Activated CD4-positive, alpha-beta T cell treated with anti-CD3 and anti-CD28 coated beads, Interleukin-2, amount 10 ng/mL, durations not matched to agents 24 days and 14 days (primary cell): ENCODE measurements around the gene KIF22. TPM values are rescaled to one million over a fixed set of nuclear protein-coding genes. Genes with fewer than 3 reads are reported as not detected.
"Not testable (repeated sequence)": the region's sequence is repeated elsewhere in the genome, so short reads cannot be mapped to it uniquely, and the experiment has no call there.

Experiments
- DNase-seq: peaks from one replicate; pipeline ENCODE4 v3.0.0; 2022
- H3K27ac Mint-ChIP-seq: one replicate; pipeline ENCODE4 v1.8.0; 2022; ENCODE audit warnings: mild to moderate bottlenecking, mixed read lengths
- H3K27me3 Mint-ChIP-seq: one replicate; pipeline ENCODE4 v1.8.0; 2022; ENCODE audit warnings: mixed read lengths
- H3K36me3 Mint-ChIP-seq: one replicate; pipeline ENCODE4 v1.8.0; 2022; ENCODE audit warnings: low read depth, mild to moderate bottlenecking, mixed read lengths
- H3K4me1 Mint-ChIP-seq: one replicate; pipeline ENCODE4 v1.8.0; 2021; ENCODE audit warnings: mixed read lengths
- H3K4me3 Mint-ChIP-seq: one replicate; pipeline ENCODE4 v1.8.0; 2022; ENCODE audit warnings: mild to moderate bottlenecking, moderate library complexity, mixed read lengths
- H3K9me3 Mint-ChIP-seq: one replicate; pipeline ENCODE4 v1.8.0; 2021; ENCODE audit warnings: mixed read lengths
- intact Hi-C: fragments of 100-400 bp; cut with micrococcal nuclease; formaldehyde crosslinking; loops from one replicate; pipeline ENCODE4 v1.15.1; 2023
- total RNA-seq: library from RNA; stranded (reverse); gene quantifications from 2 replicates; pipeline ENCODE4 v1.2.3, GENCODE V29; 2022

Gene KIF22
- total RNA-seq, 1 donor from 2014 or later, result 132 TPM

- intact Hi-C loops, result loop anchor here (1.0 to 10.0 kb wide), 7 partner anchors 9 to 238 kb away; partner anchors contain the start of genes CDIPT, KIF22 and TAOK2
- Mint-ChIP-seq H3K4me1 (peaks cover 60% of the 10 kb centered on the region), H3K27me3 (peaks cover 6% of the 10 kb centered on the region), H3K27ac (peak overlapping the region; percentile 94), H3K9me3 (no peaks in the 10 kb centered on the region), H3K4me3 (peak overlapping the region; percentile 91), H3K36me3 (peaks cover 30% of the 10 kb centered on the region)
- peak; percentile 89 for DNase-seq
These were observed 26.3 kb downstream of the KIF22 start for GRCh38 chr16:29816694-29817441.

GRCh38 chr16:29818082-29818481 is 27.5 kb downstream of the KIF22 start:
- DNase-seq, result no peak
- Mint-ChIP-seq H3K9me3 (no peaks in the 10 kb centered on the region), H3K4me3 (peak overlapping the region; percentile 99), H3K36me3 (peaks cover 33% of the 10 kb centered on the region), H3K27me3 (peaks cover 4% of the 10 kb centered on the region), H3K27ac (peak overlapping the region; percentile 94), H3K4me1 (peaks cover 63% of the 10 kb centered on the region)
- intact Hi-C loops, result loop anchor here (10.0 kb wide), 1 partner anchor 237 kb away; a partner anchor contains a TSS

DNA sequence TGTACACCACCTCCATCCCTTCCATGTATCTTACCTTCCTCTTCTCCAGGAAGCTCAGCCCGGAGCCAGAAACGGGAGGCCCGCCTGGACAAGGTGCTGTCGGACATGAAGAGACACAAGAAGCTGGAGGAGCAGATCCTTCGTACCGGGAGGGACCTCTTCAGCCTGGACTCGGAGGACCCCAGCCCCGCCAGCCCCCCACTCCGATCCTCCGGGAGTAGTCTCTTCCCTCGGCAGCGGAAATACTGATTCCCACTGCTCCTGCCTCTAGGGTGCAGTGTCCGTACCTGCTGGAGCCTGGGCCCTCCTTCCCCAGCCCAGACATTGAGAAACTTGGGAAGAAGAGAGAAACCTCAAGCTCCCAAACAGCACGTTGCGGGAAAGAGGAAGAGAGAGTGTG is 29.0 kb downstream of the KIF22 start:
- no peak for DNase-seq
- Mint-ChIP-seq H3K27me3 (peaks cover 2% of the 10 kb centered on the region), H3K36me3 (peaks cover 33% of the 10 kb centered on the region), H3K9me3 (no peaks in the 10 kb centered on the region), H3K4me1 (peaks cover 57% of the 10 kb centered on the region), H3K4me3 (peak overlapping the region; percentile 99), H3K27ac (peak overlapping the region; percentile 91)
- intact Hi-C loops, result loop anchor here (10.0 kb wide), 1 partner anchor 235 kb away; a partner anchor contains a TSS

- Mint-ChIP-seq H3K4me3 (peak within 1 kb of the TSS; percentile 99), H3K27ac (peak within 1 kb of the TSS; percentile 91), H3K27me3 (peaks cover 2% of the 10 kb centered on the region), H3K4me1 (peaks cover 58% of the 10 kb centered on the region), H3K36me3 (peaks cover 37% of the 10 kb centered on the region), H3K9me3 (no peaks in the 10 kb centered on the region)
- intact Hi-C loops, result loop anchor here (1.0 kb wide), 2 partner anchors 9 to 30 kb away; partner anchors contain the start of gene KIF22
- peak; percentile 91 for DNase-seq
These were observed 29.7 kb downstream of the KIF22 start, which contains the start of gene MVP for GRCh38 chr16:29820271-29820701. TSS of gene MVP (plus strand) at chr16:29820462. CDS start at chr16:29830550, 10,088 bp downstream.

GRCh38 chr16:29820730-29821642 is 30.4 kb downstream of the KIF22 start:
- intact Hi-C loops, result loop anchor here (1.0 kb wide), 2 partner anchors 10 to 31 kb away; partner anchors contain the start of gene KIF22
- Mint-ChIP-seq H3K4me3 (peak overlapping the region; percentile 99), H3K27ac (peak overlapping the region; percentile 91), H3K27me3 (peaks cover under 1% of the 10 kb centered on the region), H3K4me1 (peaks cover 58% of the 10 kb centered on the region), H3K36me3 (peaks cover 39% of the 10 kb centered on the region), H3K9me3 (no peaks in the 10 kb centered on the region)
- peak; percentile 85 for DNase-seq

GRCh38 chr16:29821643-29822115 is 31.1 kb downstream of the KIF22 start:
- H3K27me3 Mint-ChIP-seq, result no peaks in the 10 kb centered on the region
- H3K4me1 Mint-ChIP-seq, result peaks cover 62% of the 10 kb centered on the region
- peak overlapping the region; percentile 99 for H3K4me3 Mint-ChIP-seq
- H3K36me3 Mint-ChIP-seq, result peaks cover 39% of the 10 kb centered on the region
- no peaks in the 10 kb centered on the region for H3K9me3 Mint-ChIP-seq
- no peak for DNase-seq
- intact Hi-C loops, result no loop called here
- peak overlapping the region; percentile 91 for H3K27ac Mint-ChIP-seq

GRCh38 chr16:29824589-29825144 is 34.1 kb downstream of the KIF22 start:
- H3K4me3 Mint-ChIP-seq, result peak overlapping the region; percentile 69
- H3K27me3 Mint-ChIP-seq, result no peaks in the 10 kb centered on the region
- no peaks in the 10 kb centered on the region for H3K9me3 Mint-ChIP-seq
- peaks cover 28% of the 10 kb centered on the region for H3K36me3 Mint-ChIP-seq
- H3K27ac Mint-ChIP-seq, result peak overlapping the region; percentile 85
- no peak for DNase-seq
- H3K4me1 Mint-ChIP-seq, result peaks cover 55% of the 10 kb centered on the region
- intact Hi-C loops, result loop anchor here (5.0 kb wide), 1 partner anchor 77 kb away; the partner anchor contains the start of gene C16orf54

GRCh38 chr16:29825145-29826044 is 34.8 kb downstream of the KIF22 start:
- Mint-ChIP-seq H3K4me1 (peaks cover 50% of the 10 kb centered on the region), H3K27me3 (no peaks in the 10 kb centered on the region), H3K4me3 (peak overlapping the region; percentile 69), H3K9me3 (no peaks in the 10 kb centered on the region), H3K27ac (peak overlapping the region; percentile 85), H3K36me3 (peaks cover 27% of the 10 kb centered on the region)
- peak; percentile 85 for DNase-seq
- intact Hi-C loops, result loop anchor here (2.0 to 5.0 kb wide), 2 partner anchors 15 to 78 kb away; partner anchors contain the start of gene C16orf54

- no peaks in the 10 kb centered on the region for H3K9me3 Mint-ChIP-seq
- peak overlapping the region; percentile 85 for H3K4me3 Mint-ChIP-seq
- peaks cover 27% of the 10 kb centered on the region for H3K36me3 Mint-ChIP-seq
- no peaks in the 10 kb centered on the region for H3K27me3 Mint-ChIP-seq
- intact Hi-C loops, result loop anchor here (2.0 to 5.0 kb wide), 2 partner anchors 16 to 79 kb away; partner anchors contain the start of gene C16orf54
- no peak for DNase-seq
- H3K4me1 Mint-ChIP-seq, result peaks cover 47% of the 10 kb centered on the region
- peak overlapping the region; percentile 97 for H3K27ac Mint-ChIP-seq
These were observed 35.8 kb downstream of the KIF22 start for GRCh38 chr16:29826342-29826695.

DNA sequence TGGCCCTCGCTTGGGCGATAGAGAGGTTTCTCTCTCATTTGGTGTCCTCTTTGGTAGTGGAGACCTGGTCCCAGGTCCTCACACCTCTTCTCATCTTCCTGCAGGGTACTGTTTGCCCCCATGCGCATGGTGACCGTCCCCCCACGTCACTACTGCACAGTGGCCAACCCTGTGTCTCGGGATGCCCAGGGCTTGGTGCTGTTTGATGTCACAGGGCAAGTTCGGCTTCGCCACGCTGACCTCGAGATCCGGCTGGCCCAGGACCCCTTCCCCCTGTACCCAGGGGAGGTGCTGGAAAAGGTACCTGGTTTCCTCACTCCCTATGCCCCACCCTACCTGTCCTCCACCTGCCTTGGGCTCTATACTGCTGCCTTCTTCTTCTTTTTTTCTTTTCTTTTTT is 40.2 kb downstream of the KIF22 start:
- H3K27ac Mint-ChIP-seq, result no peak overlapping the region
- no peaks in the 10 kb centered on the region for H3K27me3 Mint-ChIP-seq
- DNase-seq, result no peak
- peaks cover 24% of the 10 kb centered on the region for H3K4me1 Mint-ChIP-seq
- no peak overlapping the region for H3K4me3 Mint-ChIP-seq
- no peaks in the 10 kb centered on the region for H3K9me3 Mint-ChIP-seq
- intact Hi-C loops, result no loop called here
- peaks cover 46% of the 10 kb centered on the region for H3K36me3 Mint-ChIP-seq

GRCh38 chr16:29831490-29831889 is 40.9 kb downstream of the KIF22 start:
- H3K36me3 Mint-ChIP-seq, result peaks cover 49% of the 10 kb centered on the region
- no peaks in the 10 kb centered on the region for H3K9me3 Mint-ChIP-seq
- no peak for DNase-seq
- intact Hi-C loops, result no loop called here
- peaks cover 21% of the 10 kb centered on the region for H3K4me1 Mint-ChIP-seq
- H3K4me3 Mint-ChIP-seq, result no peak overlapping the region
- H3K27ac Mint-ChIP-seq, result no peak overlapping the region
- no peaks in the 10 kb centered on the region for H3K27me3 Mint-ChIP-seq

- not testable (repeated sequence) for H3K27ac Mint-ChIP-seq
These were observed 42.7 kb downstream of the KIF22 start for GRCh38 chr16:29833219-29833618.

More at GRCh38 chr16:29833219-29833618, 42.7 kb downstream of the KIF22 start:
- H3K27me3 Mint-ChIP-seq, intact Hi-C loops, H3K4me1 Mint-ChIP-seq, H3K9me3 Mint-ChIP-seq, H3K4me3 Mint-ChIP-seq, DNase-seq: not testable (repeated sequence)
- peaks cover 55% of the 10 kb centered on the region for H3K36me3 Mint-ChIP-seq
